Astrocyte of the spinal cord (primary cell): ENCODE measurements around the gene RSRC2.
A peak's percentile ranks its signal among the peaks of the same experiment; 100 is the strongest.
"Not testable (repeated sequence)": the region's sequence is repeated elsewhere in the genome, so short reads cannot be mapped to it uniquely, and the experiment has no call there.

Experiments
- DNase-seq: peaks from one replicate; pipeline ENCODE4 v3.0.0; 2011; ENCODE audit warnings: low read depth, low spot score
- H3K4me3 ChIP-seq: 2 replicates; pipeline ENCODE4 v1.5.1; 2011; ENCODE audit warnings: low read depth, mild to moderate bottlenecking, low read length, moderate library complexity
- CTCF ChIP-seq: IDR thresholded peaks from 2 replicates; pipeline ENCODE4 v1.5.1; 2012; ENCODE audit warnings: low read depth, mild to moderate bottlenecking, low read length, inconsistent platforms
- in situ Hi-C: cut with HindIII; loops from 2 replicates; pipeline ENCODE4 v1.10.0; 2017; ENCODE audit warnings: low sequenced_read_pairs

The RSRC2 gene

DNA sequence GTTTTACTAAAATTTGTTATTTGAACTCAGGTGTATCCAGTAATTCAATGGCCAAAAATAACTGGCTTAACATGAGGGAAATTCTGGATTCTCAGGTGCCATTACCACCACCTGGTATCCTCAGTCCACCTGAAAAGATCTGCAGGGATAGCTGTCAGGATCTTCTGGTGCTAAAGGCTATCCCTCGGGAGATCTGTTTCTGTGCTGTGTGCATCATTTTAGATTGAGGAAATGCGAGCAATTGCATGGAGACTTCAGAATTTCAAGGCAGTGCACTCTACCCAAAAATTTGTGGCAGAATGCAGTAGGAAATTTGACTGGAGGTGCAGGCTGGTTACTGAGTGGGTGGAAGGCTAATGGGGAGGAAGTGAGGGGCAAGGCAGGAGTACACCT lies 52.4 kb downstream of the RSRC2 start:
- TF ChIP-seq CTCF = no peak
- no peak overlapping the region for H3K4me3 ChIP-seq
- DNase-seq = no peak
- in situ Hi-C loops = no loop called here

DNA sequence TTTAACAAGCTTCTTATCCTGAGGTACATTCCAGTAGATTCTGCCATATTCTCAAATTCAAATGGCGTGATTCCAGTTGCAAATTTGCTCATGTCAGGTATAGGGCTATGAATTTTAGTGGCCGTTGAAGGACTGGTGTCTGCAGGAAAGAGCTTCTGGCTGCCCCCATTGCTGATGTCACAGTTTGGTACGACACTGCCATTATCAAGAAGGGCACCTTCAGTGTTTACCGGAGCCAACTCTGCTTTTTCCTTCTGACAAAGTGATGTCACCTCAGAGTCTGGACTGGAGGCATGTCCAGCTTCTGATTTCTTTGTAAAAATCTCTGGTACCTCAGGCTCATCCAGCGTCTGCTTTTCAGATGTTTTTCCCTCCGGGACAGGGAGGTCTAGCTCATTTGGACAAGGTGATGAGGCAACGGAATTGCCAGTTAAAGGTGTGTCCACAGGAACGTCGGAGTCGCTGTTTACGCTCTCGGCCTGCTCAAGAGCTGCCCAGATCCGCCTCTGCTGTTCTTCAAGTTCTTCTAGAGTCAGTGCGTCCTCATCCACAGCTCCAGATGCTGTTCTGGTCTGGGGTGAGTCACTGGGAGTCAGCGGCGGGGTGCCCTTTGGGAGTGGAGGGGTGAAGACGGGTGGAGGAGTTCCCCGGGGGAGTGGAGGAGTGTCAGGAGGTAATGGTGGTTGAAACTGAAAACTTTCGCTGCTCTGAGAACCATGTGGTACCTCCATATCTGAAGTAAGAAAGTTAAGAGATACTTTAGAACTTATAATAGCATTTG lies 53.0 kb downstream of the RSRC2 start:
- no peak for TF ChIP-seq CTCF
- DNase-seq = no peak
- in situ Hi-C loops = no loop called here
- no peak overlapping the region for H3K4me3 ChIP-seq

DNA sequence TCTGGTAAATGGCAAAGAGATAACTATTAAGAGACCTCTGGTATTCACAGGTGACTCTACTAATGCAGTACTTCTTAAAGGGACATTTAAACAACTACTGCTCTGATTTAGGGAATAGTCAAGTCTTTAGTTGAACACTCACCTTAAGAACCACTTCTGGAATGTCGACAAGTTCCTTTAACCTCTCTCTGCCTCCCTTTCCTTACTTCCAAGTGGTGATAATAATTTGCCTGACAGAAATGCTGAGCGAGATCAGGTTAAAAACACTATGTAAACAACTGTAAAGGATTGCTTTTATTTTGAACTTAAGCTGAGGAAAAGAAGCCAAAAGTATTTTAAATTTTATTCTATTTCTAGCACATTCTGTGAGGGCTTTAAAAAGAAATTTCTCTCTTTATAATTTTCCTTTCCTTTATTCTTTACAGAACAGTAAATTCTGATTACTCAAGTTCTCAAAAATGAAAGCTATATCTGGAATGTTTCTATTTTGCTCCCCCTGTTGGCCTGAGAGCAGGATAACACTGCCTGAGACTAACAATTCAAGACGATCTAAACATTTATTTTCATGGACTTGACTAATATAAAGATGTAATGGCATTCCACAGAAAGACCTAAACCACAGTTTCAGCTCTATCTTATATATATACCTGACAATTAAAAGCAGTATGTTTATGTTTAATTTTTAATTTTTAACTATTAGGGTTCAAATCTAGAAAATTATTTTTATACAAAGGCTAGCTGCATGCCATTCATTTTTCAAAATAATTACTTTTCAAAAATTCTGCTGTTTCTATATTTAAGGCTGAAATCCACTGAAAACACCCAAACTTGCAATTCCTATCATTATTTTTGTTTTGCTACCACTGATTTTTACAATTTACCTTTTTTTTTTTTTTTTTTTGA lies 55.2 kb downstream of the RSRC2 start:
- peak; percentile 83 for DNase-seq
- H3K4me3 ChIP-seq = no peak overlapping the region
- peak; percentile 74 for TF ChIP-seq CTCF
- in situ Hi-C loops = no loop called here

DNA sequence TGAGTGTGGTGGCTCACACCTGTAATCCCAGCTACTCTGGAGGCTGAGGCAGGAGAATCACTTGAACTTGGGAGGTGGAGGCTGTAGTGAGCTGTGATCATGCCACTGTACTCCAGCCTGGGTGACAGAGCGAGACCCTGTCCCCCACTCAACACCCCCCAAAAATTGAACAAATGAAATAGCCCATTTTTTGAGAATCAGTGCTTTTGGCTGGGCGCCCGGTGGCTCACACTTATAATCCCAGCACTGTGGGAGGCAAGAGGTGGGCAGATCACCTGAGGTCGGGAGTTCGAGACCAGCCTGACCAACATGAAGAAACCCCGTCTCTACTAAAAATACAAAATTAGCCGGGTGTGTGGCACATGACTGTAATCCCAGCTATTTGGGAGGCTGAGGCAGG lies 56.2 kb downstream of the RSRC2 start:
- H3K4me3 ChIP-seq, in situ Hi-C loops, DNase-seq: not testable (repeated sequence)

- H3K4me3 ChIP-seq, DNase-seq, in situ Hi-C loops: not testable (repeated sequence)
These were observed 56.9 kb downstream of the RSRC2 start for GRCh38 chr12:122469856-122470255.

- DNase-seq = no peak
- in situ Hi-C loops = no loop called here
- H3K4me3 ChIP-seq = no peak overlapping the region
- no peak for TF ChIP-seq CTCF
These were observed 58.8 kb downstream of the RSRC2 start for GRCh38 chr12:122467983-122468382.

DNA sequence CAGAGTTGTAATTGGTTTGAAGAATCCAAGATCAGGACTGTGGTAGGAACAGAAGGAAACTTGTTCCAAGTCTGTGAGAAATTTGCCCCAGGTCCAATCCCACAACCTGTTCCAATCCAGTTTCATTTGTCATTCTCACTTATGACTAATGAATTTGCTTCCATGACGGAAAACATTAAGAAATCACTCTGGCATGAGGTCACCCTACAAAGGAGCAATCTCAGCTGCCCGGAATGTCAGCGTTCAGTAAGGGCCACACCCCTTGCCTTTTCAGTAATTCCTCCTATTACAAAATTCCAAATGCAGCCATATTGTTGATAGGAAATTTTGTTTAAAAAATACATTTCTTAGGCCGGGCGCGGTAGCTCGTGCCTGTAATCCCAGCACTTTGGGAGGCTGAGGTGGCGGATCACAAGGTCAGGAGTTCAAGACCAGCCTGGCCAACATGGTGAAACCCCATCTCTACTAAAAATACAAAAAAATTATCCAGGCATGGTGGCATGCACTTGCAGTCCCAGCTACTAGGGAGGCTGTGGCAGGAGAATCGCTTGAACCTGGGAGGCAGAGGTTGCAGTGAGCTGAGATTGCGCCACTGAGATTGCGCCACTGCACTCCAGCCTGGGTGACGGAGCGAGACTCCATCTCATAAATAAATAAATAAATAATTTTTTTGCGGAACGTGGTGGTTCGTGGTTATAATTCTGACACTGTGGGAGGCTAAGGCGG lies 62.3 kb downstream of the RSRC2 start:
- DNase-seq = peak; percentile 95
- in situ Hi-C loops, H3K4me3 ChIP-seq: not testable (repeated sequence)
